ENCODE data around the gene NDUFS5.
"Not testable (repeated sequence)": the region's sequence is repeated elsewhere in the genome, so short reads cannot be mapped to it uniquely, and the experiment has no call there.

GRCh38 chr1:38979380-38979779 lies 46.8 kb upstream of the NDUFS5 start:
- TF ChIP-seq EZH2phosphoT487 (IDR thresholded peaks at IDR 0.05; ENCODE audit: low read depth); CTCF (IDR thresholded peaks at IDR 0.05; ENCODE audit: low read depth, low read length): not testable (repeated sequence)

Measured in OCI-LY3 (cell line).